Measurements from ENCODE around the gene ZIC1. TPM values are rescaled to one million over a fixed set of nuclear protein-coding genes. Genes with fewer than 3 reads are reported as not detected.

The ZIC1 gene
- total RNA-seq, 2 donors from 2014 or later = not detected

- Histone ChIP-seq H3K27me3 (ENCODE audit: control insufficient read depth, insufficient read depth, low read length, poor library complexity, severe bottlenecking) (peaks cover 100% of the 10 kb centered on the region), H3K9me3 (ENCODE audit: control insufficient read depth, low read length) (no peaks in the 10 kb centered on the region), H3K4me3 (ENCODE audit: low read length) (no peak overlapping the region), H3K4me1 (ENCODE audit: control insufficient read depth, insufficient read depth, low read length) (peaks cover 4% of the 10 kb centered on the region), H3K9ac (ENCODE audit: extremely low read depth, low read length, poor library complexity, severe bottlenecking) (no peak overlapping the region), H3K36me3 (ENCODE audit: control insufficient read depth, insufficient read depth, low read length) (no peaks in the 10 kb centered on the region), H3K27ac (ENCODE audit: low read depth, low read length) (no peak overlapping the region)
- Mint-ChIP-seq H3K27me3 (ENCODE audit: insufficient read depth) (peaks cover 97% of the 10 kb centered on the region), H3K36me3 (ENCODE audit: low read depth) (no peaks in the 10 kb centered on the region), H3K4me3 (no peak overlapping the region), H3K4me1 (peaks cover 12% of the 10 kb centered on the region), H3K27ac (no peak overlapping the region), H3K9me3 (no peaks in the 10 kb centered on the region)
- 0 to 5% methylated on average over 1 to 19 of the region's 19 CpGs for WGBS, 2 experiments (ENCODE audit: insufficient coverage in 1 of 2, insufficient read length in 1 of 2)
- TF ChIP-seq CTCF (conservative IDR thresholded peaks at IDR 0.05) = no peak
- no peak for DNase-seq
Observed at GRCh38 chr3:147370349-147370748, 38.8 kb upstream of the ZIC1 start.

GRCh38 chr3:147371140-147371539, 38.0 kb upstream of the ZIC1 start:
- Histone ChIP-seq H3K27ac (ENCODE audit: low read depth, low read length) (no peak overlapping the region), H3K9ac (ENCODE audit: extremely low read depth, low read length, poor library complexity, severe bottlenecking) (no peak overlapping the region), H3K9me3 (ENCODE audit: control insufficient read depth, low read length) (no peaks in the 10 kb centered on the region), H3K36me3 (ENCODE audit: control insufficient read depth, insufficient read depth, low read length) (no peaks in the 10 kb centered on the region), H3K4me1 (ENCODE audit: control insufficient read depth, insufficient read depth, low read length) (peaks cover 4% of the 10 kb centered on the region), H3K27me3 (ENCODE audit: control insufficient read depth, insufficient read depth, low read length, poor library complexity, severe bottlenecking) (peaks cover 100% of the 10 kb centered on the region), H3K4me3 (ENCODE audit: low read length) (no peak overlapping the region)
- Mint-ChIP-seq H3K36me3 (ENCODE audit: low read depth) (no peaks in the 10 kb centered on the region), H3K4me1 (peaks cover 12% of the 10 kb centered on the region), H3K27ac (no peak overlapping the region), H3K4me3 (no peak overlapping the region), H3K27me3 (ENCODE audit: insufficient read depth) (peaks cover 97% of the 10 kb centered on the region), H3K9me3 (no peaks in the 10 kb centered on the region)
- 0 to 4% methylated on average over 3 to 12 of the region's 12 CpGs for WGBS, 2 experiments (ENCODE audit: insufficient coverage in 1 of 2, insufficient read length in 1 of 2)
- TF ChIP-seq CTCF (conservative IDR thresholded peaks at IDR 0.05) = no peak
- peak; percentile 60 for DNase-seq

GRCh38 chr3:147371771-147372340, 37.3 kb upstream of the ZIC1 start:
- 0 to 13% methylated on average over 1 to 5 of the region's 7 CpGs for WGBS, 2 experiments (ENCODE audit: insufficient coverage in 1 of 2, insufficient read length in 1 of 2)
- no peak for TF ChIP-seq CTCF (conservative IDR thresholded peaks at IDR 0.05)
- DNase-seq = no peak
- Histone ChIP-seq H3K9ac (ENCODE audit: extremely low read depth, low read length, poor library complexity, severe bottlenecking) (no peak overlapping the region), H3K9me3 (ENCODE audit: control insufficient read depth, low read length) (no peaks in the 10 kb centered on the region), H3K27ac (ENCODE audit: low read depth, low read length) (no peak overlapping the region), H3K36me3 (ENCODE audit: control insufficient read depth, insufficient read depth, low read length) (no peaks in the 10 kb centered on the region), H3K4me3 (ENCODE audit: low read length) (no peak overlapping the region), H3K27me3 (ENCODE audit: control insufficient read depth, insufficient read depth, low read length, poor library complexity, severe bottlenecking) (peaks cover 100% of the 10 kb centered on the region), H3K4me1 (ENCODE audit: control insufficient read depth, insufficient read depth, low read length) (peaks cover 4% of the 10 kb centered on the region)
- Mint-ChIP-seq H3K9me3 (no peaks in the 10 kb centered on the region), H3K36me3 (ENCODE audit: low read depth) (no peaks in the 10 kb centered on the region), H3K27me3 (ENCODE audit: insufficient read depth) (peaks cover 99% of the 10 kb centered on the region), H3K4me3 (no peak overlapping the region), H3K4me1 (peaks cover 12% of the 10 kb centered on the region), H3K27ac (no peak overlapping the region)

All from endodermal cell (in vitro differentiated cells).